Caki2 (cell line): ENCODE data around the gene BARD1. TPM values are rescaled to one million over a fixed set of nuclear protein-coding genes. Genes with fewer than 3 reads are reported as not detected.
"Not testable (repeated sequence)": the region's sequence is repeated elsewhere in the genome, so short reads cannot be mapped to it uniquely, and the experiment has no call there.

Experiments
- DNase-seq: peaks from one replicate; pipeline ENCODE4 v3.0.0-alpha.2; 2015; ENCODE audit warnings: low read depth
- in situ Hi-C: cut with HindIII; loops from 2 replicates; pipeline ENCODE4 v1.10.0; 2016; ENCODE audit warnings: low sequenced_read_pairs, low pct_unique_long_range_greater_than_20kb, mixed read lengths
- total RNA-seq: library from RNA; depleted of rRNA; stranded (reverse); fragments of >200 nt; shearing (Covaris generic); gene quantifications from 2 replicates; pipeline ENCODE4 v1.2.3, GENCODE V29; 2014; ENCODE audit warnings: low replicate concordance; rRNA removed

Gene BARD1
- 13.3 and 30.6 TPM in 2 replicates for total RNA-seq

DNA sequence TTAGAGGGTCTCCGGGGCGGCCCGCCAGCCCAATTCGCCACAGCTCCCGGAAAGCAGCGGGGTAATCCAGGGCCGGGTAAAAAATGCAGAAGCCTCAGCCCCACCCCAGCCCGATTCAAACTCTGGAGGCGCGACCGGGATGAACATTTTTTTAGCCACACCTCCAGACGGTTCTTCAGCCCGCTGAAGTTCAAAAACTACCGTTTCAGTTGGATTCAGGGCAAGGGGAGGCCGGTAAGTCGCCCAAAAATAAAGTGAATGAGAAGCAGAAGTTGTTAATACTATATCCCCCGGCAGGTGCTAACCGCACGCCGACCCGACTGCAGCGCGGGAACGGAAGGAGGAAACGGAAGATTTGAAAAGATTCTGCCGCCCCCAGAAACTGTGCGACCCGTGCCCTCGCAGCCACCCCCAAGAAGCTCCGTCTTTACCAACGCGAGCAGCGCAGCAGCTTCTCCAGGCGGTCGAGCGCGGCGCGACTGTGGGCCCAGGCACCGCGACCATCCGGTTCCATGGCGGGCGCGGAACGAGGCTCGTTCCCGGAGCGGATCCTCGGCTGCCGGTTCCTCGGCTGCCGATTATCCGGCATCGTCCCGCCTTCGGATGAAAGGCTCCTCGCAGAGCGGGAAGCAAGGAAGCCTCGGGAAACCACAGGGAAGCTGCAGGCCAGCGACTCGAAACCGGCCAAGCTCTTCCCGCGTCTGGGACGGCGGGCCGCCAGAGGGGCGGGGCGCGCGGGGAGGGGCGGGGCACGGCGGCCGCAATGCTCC lies at the start of gene BARD1:
Gene BARD1, minus strand, starts transcription at position 703 of the 770 bp plus-strand sequence. Its CDS starts 114 bp downstream, at position 589.
- peak; percentile 56 for DNase-seq
- in situ Hi-C loops: no loop called here

DNA sequence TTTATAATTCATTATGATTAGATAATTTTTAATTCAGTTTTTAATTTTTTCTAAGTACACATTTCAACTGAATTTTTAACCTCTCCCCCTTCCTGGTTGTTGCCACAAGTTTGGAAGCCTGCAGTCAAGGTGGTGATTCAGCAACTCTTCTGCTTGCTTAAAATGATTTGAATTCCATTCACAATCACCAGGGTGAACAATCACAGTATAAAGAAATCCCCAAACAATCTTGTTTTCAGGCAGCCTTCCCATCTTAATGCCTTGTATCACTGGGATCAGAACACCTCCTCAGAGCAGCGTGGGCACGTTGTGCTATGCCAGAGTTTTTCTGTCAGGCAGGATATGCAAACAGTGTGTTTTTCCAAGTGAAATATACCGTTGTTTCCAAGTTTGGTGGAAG lies 46.7 kb upstream of the BARD1 start:
- in situ Hi-C loops: no loop called here
- DNase-seq: no peak

DNA sequence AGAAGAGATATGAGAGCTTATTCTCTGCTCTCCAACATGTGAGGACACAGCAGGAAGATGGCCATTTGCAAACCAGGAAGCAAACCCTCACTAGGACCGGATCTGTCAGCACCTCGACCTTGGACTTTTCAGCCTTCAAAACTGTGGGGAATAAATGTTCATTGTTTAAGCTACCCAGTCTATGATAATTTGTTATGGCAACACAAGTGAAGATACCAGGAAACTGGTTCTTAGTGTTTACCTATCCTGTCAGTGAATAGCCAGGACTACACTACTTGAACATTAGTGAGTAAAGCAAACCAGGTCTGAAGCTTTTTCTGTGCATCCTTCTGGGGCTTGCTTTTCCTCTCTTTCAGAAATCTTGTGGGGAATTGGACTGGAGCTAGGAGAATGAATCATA lies 44.4 kb upstream of the BARD1 start:
- in situ Hi-C loops: no loop called here
- no peak for DNase-seq

DNA sequence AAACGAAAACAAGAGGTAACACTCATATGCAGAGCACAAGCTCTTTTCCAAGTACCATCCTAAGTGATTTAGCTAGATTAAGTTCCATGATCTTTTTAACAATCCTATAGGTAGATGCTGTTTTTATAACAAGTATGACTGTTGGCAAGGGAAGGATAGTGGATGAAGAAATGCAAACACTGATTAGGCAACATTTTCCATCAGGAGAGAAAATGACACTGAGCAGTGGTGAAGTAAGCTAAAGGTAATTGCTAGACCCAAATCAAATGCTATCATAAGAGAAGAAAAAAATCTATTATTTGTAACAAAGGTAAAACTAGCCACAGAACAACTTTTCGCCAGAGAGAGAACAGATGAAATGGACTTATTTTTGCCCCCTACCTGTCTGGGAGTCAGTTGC lies 34.3 kb upstream of the BARD1 start:
- DNase-seq: no peak
- in situ Hi-C loops: no loop called here

DNA sequence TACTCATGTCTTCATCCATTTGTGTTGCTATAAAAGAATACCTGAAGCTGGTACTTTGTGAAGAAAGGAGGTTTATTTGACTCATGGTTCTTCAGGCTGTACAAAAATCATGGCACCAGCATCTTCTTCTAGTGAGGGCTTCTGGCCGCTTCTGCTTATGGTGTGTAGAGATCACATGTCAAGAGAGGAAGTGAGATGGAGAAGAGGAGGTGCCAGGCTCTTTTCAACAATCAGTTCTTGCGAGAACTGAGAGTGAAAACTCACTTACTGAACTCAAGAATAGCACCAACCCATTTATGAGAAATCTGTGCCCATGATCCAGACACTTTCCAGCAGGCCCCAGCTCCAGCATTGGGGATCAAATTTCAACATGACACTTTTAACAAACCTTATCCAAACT lies 30.0 kb upstream of the BARD1 start:
- DNase-seq: no peak
- in situ Hi-C loops: no loop called here

DNA sequence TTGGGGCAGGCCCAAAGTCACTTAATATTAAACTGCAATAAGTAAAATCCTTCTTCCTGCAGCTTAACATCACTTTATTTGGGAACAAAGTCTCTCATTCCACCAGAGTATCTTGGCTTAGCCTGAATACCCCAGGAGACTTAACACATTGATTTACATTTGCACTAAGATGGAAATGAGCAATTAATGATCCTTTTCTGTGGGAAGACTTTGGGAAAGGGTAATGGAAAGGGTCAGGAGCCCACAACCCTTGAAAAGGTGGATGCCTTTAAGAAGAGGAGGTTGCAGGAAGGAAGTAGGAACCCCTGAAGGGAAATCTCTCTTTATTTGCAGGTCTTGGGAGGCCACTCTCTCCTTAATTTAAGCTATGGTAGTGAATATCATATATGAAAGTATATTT lies 28.0 kb upstream of the BARD1 start:
- in situ Hi-C loops: no loop called here
- no peak for DNase-seq

DNA sequence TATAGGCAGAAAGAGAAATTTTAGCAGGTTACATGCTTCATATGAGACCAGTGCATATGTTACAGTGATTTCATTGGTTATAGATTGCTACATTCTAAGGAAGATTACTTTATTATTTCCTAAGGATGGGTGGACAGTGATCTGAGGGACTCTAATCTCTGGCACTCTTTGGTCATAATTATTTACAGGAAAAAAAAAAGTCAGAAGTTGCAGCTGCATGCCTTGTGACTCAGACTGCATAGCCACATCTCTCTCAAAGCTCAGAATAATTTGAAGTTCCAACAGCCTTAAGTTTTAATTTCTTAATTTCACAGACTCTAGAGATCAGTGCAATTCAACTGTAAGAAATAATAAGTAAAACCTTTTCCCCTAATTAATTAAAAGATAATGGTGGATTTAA lies 27.1 kb upstream of the BARD1 start:
- in situ Hi-C loops: no loop called here
- DNase-seq: no peak

DNA sequence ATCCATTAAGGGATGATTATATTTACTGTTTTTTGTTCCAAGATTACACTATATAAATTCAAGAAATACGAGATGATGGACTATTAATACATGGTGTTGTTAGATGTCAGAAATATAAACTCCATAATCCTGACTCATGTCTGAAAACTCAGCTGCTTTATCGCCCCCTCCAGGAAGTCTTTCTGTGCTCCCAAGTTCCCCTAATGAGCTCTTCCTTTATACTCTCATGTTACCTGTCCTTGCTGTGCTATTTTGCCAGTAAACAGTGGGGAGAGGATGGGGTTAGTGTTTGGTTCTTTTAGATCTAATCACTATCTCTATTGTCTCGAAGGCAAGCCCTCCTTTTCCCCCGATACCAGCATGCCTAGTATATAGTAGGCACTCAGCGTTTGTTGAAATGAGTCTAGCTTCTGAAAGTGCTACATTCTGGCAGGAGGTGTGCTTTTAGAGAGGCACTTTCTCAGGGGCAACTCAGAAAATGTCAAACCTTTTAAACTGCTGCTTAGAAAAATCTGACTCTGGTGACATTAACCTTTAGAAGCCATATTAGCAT lies 21.4 kb upstream of the BARD1 start:
- no peak for DNase-seq

DNA sequence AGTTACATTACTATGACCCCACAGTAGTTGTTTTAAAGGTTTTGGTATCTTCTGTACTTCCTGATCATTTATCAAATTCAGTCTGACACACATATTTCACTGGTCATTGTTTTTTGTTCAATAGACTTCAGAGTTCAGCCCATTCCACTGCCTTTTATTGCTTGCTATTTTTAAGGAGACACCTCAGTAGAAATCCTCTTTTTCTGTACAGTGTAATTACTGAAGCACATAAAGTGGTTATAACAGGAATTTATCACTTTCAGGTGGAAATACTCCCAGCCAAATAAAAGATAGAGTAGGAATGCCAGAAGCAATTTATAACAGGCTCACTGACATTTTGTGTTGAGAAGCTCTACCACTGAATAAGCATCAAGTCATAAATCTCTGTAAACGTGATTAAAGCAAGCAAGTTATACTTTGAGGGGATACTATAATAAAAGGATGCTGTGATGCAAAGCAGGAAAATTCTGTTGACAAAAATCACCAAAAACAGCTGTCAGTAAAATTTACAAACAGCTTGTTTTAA lies 6.6 kb upstream of the BARD1 start:
- no peak for DNase-seq
- in situ Hi-C loops: no loop called here

More for the DNA sequence above, 21.4 kb upstream of the BARD1 start:
- in situ Hi-C loops: no loop called here

DNA sequence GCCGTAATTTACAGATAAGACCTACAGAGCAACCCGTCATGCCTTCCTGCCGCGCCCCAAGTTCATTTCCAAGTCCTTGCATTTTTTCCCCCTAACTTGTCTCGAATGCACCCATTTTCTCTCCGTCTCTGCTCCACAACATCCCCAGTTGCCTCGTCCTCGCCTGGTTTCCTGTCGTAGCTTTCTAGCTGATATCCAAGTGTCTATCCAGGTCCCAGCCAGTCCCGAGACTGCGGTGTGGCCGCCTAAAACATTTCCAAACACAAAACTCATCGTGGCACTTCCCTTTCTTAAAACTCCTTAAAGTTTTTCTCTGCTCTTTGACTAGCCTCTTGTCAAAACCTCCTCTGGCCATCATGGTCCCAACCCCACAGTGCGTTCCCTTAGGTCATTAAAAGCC lies 1.2 kb upstream of the BARD1 start:
- in situ Hi-C loops: no loop called here
- DNase-seq: no peak

DNA sequence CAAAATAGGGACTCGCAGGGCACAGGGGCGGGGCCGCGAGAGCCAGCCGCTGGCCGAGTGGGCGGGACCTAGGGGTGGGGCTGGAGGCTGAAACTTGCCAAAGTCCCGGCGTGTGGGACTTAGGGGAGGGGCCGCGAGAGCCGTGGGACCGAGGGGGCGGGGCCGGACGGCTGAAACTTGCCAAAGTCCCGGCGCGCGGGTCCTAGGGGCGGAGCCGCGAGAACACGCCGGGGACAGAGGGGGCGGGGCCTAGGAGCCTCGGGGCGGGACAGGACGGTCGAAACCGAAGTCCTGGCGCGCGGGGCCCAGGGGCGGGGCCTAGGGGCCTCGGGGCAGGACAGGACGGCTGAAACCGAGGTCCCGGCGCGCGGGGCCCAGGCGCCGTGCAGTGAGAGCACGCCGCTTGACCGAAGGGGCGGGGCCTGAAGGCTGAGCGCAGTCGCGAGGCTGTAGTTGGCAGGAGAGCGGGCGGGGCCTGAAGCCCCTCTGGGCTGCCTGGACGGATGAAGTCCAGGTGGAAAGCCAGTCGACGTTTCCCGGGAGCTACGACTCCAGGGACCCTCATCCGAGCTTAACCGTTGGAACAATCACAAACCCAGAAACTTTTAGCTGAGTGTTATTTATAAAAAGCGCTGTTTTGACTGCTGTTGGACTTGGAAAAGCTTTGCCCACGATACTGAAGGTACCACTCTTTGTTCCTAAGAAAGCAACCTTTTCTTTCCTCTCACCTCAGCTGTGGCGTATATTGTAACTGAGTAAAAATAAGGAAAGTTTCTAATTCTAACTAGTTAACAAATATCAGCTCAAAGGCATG lies 475 bp upstream of the BARD1 start:
- DNase-seq: peak; percentile 90
- in situ Hi-C loops: no loop called here

DNA sequence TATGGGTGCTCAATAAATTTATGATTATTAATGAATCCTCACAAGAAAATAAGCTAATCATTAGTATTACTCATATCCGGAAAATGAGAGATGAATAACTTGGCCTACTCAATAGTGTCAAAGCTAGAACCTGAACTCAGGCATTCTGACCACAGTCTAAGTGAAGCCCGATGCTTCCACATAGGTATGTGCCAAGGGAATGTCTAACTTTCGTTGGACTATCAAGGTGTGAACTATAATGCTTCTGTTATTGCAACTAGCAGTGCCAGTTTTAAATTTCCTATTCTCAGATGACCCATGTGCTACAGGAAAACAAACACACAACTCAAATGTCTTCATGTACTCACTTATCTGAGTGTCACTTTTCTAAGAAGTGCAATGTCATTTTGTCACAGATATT lies 1.8 kb downstream of the BARD1 start:
- DNase-seq: no peak
- in situ Hi-C loops: no loop called here

DNA sequence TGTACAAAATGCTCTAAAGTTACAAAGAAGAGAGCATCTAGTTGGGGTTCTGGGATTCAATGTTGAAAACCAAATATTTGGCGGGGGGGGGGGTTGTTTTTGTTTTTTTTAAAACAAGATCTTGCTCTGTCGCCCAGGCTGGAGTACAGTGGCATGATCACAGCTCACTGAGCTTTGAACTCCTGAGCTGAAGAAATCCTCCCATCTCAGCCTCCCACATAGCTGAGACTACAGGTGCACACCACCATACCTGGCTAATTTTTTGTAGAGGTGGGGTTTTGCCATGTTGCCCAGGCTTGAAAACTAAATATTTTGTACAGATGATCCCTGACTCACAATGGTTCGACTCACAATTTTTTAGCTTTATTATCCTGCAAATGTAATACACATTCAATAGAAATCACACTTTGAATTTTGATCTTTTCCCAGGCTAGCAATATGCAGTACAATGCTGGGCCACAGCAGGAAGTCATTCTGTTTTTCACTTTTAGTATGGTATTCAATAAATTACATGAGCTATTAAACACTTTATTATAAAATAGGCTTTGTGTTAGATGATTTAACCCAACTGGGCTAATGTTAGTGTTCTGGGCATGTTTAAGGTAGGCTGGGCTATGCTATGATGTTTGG lies 7.6 kb downstream of the BARD1 start:
- no peak for DNase-seq
- in situ Hi-C loops: no loop called here

DNA sequence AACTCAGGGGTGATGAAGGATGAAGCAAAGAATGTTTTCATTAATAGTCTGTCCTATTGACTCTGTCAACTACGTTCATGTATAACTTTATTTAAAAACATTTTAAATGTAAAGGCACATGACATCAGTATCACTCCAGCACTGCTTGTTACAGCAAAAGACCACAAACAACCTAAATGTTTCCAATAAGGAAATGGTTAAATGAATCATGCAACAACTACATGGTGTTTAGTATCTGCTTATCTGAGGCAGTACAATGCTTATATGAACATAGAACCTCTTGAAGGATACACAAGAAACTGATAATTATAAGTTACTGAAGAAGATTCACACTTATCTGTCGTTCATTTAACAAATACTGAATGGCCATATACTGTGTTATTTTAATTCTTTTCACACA lies 8.4 kb downstream of the BARD1 start:
- no peak for DNase-seq
- in situ Hi-C loops: no loop called here

DNA sequence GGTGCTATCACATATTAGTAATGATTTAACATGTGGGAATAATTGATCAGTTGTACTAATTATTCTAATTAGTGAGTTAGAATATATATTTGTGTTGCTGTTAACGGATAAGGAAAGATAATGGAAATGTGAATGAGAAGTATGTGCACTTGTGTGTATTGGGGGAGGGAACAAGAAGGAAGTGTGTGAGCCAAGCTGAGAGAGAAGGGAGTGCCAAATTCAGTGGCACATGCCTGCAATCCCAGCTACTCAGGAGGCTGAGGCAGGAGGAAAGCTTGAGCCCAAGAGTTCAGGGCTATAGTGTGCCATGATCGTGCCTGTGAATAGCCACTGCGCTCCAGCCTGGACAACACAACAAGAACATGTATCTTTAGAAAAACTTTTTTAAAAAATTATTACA lies 9.3 kb downstream of the BARD1 start:
- in situ Hi-C loops: no loop called here
- no peak for DNase-seq

DNA sequence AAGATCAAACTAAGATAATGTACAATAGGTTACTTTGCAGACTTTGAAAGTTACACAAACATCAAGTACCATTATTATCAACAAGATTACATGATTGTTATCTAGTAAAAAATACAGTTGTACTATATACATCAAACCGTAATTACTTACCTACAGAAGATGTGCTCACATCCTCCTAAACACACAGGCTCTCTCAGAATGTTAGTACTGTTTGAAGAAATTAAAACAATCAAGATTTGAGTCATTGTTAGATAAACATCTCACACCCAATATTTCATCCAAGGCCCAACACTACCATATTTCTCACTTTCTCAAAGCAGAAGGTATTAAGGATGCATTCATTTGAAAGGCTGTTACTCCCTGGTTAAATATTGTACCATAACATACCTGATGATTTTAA lies 12.6 kb downstream of the BARD1 start:
- in situ Hi-C loops: no loop called here
- DNase-seq: no peak

DNA sequence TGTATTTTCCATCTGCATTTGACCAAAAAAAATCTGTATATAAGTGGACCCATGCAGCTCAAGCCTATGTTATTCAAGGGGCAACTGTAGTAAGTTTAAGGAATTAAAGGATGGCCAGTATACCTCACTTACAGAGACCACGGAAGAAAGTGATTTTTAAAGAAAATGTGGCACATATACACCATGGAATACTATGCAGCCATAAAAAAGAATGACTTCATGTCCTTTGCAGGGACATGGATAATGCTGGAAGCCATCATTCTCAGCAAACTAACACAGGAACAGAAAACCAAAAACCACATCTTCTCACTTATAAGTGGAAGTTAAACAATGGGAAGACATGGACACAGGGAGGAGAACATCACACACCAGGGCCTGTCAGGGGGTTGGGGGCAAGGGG lies 26.3 kb downstream of the BARD1 start:
- DNase-seq, in situ Hi-C loops: not testable (repeated sequence)

DNA sequence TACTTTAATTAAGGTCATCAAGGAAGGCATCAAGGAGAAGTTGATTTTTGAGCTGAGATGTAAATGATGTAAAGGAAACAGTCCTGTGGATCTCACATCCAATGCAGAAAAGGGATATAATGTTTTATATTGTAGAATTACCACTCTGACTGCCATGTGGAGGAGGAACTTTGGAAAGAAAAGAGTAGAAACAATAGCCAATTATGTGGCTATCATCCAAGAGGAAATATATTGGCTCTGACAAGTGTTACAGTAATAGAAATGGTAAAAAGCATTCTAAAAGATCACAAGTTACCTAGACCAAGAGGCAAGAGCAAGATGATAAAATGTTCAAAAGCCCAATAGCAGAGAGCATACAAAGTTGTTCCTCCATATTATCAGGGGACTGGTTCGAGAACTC lies 26.8 kb downstream of the BARD1 start:
- no peak for DNase-seq
- in situ Hi-C loops: no loop called here

DNA sequence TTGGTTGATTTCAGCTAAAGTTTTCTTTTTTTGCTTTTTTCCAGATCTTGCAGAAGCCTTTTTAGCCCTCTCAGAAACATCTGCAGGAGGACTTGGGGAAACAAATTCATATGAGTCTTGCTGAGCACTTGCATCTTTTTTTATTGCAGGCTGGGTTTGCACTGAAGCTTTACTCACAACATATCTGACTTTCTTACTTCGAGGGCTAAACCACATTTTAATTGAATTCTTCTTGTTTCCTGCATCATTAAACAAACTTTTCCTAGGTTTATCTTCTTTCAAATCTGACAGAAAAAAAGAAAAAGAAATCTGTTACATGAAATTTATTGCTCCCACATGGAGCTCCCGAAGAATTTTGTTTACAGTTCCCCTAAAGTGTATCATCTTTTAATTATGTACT lies 28.3 kb downstream of the BARD1 start:
- no peak for DNase-seq
- in situ Hi-C loops: no loop called here
